ENCODE data around the gene LCN12.

LCN12 gene

DNA sequence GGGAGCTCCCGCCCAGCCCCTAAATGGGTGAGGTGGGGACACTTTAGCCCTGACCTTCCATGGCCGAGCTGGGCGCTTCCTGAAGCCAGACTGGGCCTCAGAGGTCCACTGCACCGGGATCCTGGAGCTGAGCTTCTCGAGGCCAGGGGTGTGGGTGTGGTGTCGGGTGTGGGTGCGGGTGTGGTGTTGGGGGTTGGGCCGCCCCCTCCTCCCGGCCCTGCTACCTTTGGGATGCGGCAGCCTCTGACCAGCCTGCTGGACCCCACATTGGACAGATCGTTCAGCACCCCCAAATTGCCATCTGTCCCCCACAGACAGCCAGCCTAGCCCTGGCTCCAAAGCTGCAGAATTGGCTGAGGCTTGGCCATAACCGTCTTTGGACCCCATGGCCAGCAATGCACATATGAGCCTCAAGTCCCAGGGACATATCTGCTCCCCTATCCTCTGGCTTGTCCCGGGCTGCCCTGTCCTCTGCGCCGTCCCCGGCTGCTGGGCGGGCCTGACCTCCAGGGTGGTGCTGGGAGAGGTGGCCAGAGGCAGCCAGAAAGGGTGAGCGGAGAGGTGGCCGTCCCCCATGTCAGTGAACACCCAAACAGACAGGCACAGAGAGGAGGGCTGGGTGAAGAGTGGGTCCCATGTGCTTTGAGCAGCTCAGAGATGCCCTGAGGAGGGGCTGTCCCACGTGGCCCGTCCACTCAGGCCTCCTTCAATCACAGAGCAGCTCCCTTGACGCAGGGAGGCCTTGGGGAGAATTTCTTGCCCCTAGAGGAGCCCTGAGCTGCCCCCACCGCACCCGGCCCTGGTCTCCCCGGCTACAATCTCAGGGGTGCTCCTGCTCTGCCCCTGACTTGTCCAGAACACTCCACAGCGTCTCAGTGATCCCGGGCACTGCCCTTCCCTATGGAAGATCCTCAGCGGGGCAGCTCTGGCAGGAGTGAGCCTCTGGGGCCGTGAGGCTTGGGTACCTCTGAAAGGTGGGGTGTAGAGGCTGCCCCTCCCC is 21.8 kb downstream of the LCN12 start:
- no peaks in the 10 kb centered on the region for H3K36me3 ChIP-seq
- H3K27me3 ChIP-seq (ENCODE audit: insufficient read depth, low read depth, severe bottlenecking), result no peaks in the 10 kb centered on the region
- no peak overlapping the region for H3K27ac ChIP-seq
- no peak overlapping the region for H3K4me3 ChIP-seq (ENCODE audit: low read depth, low read length)
- H3K9me3 ChIP-seq (ENCODE audit: severe bottlenecking), result no peaks in the 10 kb centered on the region
- DNase-seq, result no peak
- TF ChIP-seq, protein P1, sequence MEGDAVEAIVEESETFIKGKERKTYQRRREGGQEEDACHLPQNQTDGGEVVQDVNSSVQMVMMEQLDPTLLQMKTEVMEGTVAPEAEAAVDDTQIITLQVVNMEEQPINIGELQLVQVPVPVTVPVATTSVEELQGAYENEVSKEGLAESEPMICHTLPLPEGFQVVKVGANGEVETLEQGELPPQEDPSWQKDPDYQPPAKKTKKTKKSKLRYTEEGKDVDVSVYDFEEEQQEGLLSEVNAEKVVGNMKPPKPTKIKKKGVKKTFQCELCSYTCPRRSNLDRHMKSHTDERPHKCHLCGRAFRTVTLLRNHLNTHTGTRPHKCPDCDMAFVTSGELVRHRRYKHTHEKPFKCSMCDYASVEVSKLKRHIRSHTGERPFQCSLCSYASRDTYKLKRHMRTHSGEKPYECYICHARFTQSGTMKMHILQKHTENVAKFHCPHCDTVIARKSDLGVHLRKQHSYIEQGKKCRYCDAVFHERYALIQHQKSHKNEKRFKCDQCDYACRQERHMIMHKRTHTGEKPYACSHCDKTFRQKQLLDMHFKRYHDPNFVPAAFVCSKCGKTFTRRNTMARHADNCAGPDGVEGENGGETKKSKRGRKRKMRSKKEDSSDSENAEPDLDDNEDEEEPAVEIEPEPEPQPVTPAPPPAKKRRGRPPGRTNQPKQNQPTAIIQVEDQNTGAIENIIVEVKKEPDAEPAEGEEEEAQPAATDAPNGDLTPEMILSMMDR (IDR thresholded peaks at IDR 0.05; ENCODE audit: low read depth, low read length), result no peak

GRCh38 chr9:136974817-136975535 is 22.9 kb downstream of the LCN12 start:
- Histone ChIP-seq H3K4me3 (ENCODE audit: low read depth, low read length) (no peak overlapping the region), H3K27ac (peak overlapping the region; percentile 16; the same call in 1 of the 2 replicates), H3K27me3 (ENCODE audit: insufficient read depth, low read depth, severe bottlenecking) (no peaks in the 10 kb centered on the region), H3K36me3 (no peaks in the 10 kb centered on the region), H3K9me3 (ENCODE audit: severe bottlenecking) (no peaks in the 10 kb centered on the region)
- no peak for DNase-seq
- TF ChIP-seq, protein P1 (IDR thresholded peaks at IDR 0.05; ENCODE audit: low read depth, low read length), result no peak

DNA sequence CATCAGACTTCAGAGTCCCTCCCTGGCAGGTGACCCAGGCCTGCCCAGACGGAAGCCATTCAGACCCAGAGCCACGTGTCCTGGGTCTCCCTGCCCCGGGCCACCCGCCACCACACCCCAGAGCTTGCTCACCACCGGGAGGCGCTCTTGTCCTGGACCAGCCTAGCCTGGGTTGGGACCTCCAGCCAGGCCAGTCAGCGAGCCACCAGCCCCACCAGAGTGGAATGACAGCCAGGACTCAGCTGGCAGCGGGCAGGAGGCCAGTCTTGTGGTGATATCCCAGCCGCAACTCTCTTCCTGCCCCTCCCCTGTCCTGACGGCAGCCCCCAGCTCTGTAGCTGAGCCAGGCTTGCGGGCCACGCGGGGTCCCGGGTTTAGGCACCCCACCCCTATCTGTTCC is 23.6 kb downstream of the LCN12 start:
- H3K4me3 ChIP-seq (ENCODE audit: low read depth, low read length), result no peak overlapping the region
- no peaks in the 10 kb centered on the region for H3K27me3 ChIP-seq (ENCODE audit: insufficient read depth, low read depth, severe bottlenecking)
- no peaks in the 10 kb centered on the region for H3K36me3 ChIP-seq
- no peaks in the 10 kb centered on the region for H3K9me3 ChIP-seq (ENCODE audit: severe bottlenecking)
- H3K27ac ChIP-seq, result no peak overlapping the region
- TF ChIP-seq, protein P1 (IDR thresholded peaks at IDR 0.05; ENCODE audit: low read depth, low read length), result peak; percentile 60
- DNase-seq, result peak; percentile 49

DNA sequence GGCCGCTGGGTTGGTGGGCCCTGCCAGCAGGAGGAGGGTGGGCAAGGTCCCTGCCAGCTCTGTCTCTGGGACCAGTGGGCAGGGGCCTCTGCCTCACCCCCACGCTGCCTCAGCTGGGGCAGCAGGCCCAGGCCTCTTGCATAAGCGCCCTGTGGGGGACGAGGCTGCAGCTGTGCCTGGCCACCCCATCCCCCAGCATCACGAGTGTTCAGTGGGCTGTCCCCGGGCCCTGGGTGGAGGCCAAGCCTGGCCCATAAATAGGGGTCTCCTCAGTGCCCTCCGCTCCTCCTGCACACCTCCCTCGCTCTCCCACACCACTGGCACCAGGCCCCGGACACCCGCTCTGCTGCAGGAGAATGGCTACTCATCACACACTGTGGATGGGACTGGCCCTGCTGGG is 25.1 kb downstream of the LCN12 start, which contains the start of gene PTGDS:
PTGDS (plus strand) TSS at position 282 of the 400 bp plus-strand sequence; CDS start at position 357, 75 bp downstream.
- DNase-seq, result no peak
- no peak within 1 kb of the TSS for H3K4me3 ChIP-seq (ENCODE audit: low read depth, low read length)
- H3K27ac ChIP-seq, result no peak within 1 kb of the TSS
- H3K27me3 ChIP-seq (ENCODE audit: insufficient read depth, low read depth, severe bottlenecking), result no peaks in the 10 kb centered on the region
- no peaks in the 10 kb centered on the region for H3K9me3 ChIP-seq (ENCODE audit: severe bottlenecking)
- no peaks in the 10 kb centered on the region for H3K36me3 ChIP-seq
- TF ChIP-seq, protein P1 (IDR thresholded peaks at IDR 0.05; ENCODE audit: low read depth, low read length), result no peak

GRCh38 chr9:136977649-136978072 is 25.6 kb downstream of the LCN12 start:
- TF ChIP-seq, protein P1 (IDR thresholded peaks at IDR 0.05; ENCODE audit: low read depth, low read length), result no peak
- DNase-seq, result no peak
- Histone ChIP-seq H3K36me3 (no peaks in the 10 kb centered on the region), H3K4me3 (ENCODE audit: low read depth, low read length) (no peak overlapping the region), H3K27ac (no peak overlapping the region), H3K9me3 (ENCODE audit: severe bottlenecking) (no peaks in the 10 kb centered on the region), H3K27me3 (ENCODE audit: insufficient read depth, low read depth, severe bottlenecking) (no peaks in the 10 kb centered on the region)

All from WERI-Rb-1 (cell line).